HG02763 (cell line): ENCODE results near the gene PSMD5.
A peak's percentile ranks its signal among the peaks of the same experiment; 100 is the strongest.

ENCODE experiments used
- ATAC-seq: cut with Tn5 transposase; IDR thresholded peaks from one replicate; pipeline ENCODE4 v1.9.1; 2021; ENCODE audit warnings: mild to moderate bottlenecking, moderate library complexity; ENCODE audit not compliant: unreplicated experiment

Gene PSMD5

DNA sequence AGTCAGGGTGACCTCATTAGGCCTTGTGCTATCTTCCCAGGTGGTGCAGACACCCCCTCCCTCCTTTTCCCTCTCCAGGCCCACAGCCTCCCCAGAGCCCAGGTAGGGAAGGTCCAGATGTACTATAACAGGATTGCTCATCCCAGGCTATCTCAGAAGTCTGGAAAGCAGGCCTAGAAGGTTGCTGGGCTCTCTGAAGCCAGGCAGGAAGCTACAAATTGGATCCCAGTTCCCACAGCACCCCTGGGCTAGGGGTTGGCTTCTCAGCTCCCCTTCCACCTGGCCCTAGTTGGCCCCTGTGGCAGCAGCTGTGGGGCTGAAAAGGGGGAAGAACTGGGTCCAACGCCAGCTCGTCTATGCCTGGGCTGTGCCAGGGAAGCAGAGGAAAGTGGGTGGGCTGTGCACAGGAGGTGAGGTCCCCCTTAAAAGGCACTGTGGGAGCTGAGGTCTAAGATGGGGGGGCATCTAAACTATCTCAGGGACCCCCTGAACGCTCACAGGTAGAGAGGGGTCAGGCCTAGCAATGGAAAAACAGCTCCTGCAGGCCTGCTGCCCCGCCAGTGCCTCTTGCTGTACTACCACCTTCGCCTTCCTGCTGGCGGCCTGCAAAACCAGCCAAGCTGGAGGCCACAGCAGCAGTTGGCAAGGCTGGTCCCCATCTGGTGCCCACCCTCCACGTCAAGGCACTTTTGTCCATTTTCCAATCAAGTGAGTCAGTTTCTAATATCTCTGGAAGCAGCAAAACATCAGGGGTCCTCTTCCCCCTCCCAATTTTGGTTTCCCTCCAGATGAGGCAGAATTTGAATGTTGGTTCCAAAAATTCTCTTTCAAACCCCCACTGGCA, 13.3 kb upstream of the PSMD5 start:
- no peak for ATAC-seq

- ATAC-seq, result no peak
These were observed 12.0 kb upstream of the PSMD5 start for GRCh38 chr9:120854596-120855327.

DNA sequence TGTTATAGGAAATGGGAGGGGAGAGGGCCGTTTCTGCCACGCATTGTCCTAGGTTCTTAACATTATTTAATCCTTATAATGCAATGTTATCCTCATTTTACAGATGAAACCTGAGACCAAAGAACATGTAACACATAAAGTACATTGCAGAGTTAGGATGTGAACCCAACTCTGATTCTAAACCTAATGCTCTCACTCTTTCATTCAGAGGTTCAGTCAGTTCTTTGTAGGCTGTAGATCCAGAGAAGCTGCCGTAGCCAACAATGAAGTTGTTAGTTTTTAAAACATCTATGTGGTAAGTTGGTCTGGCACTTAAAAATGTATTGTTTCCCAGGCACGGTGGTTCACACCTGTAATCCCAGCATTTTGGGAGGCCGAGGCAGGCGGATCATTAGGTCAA, 10.5 kb upstream of the PSMD5 start:
- ATAC-seq, result no peak

- ATAC-seq, result no peak
These were observed 9.7 kb upstream of the PSMD5 start for GRCh38 chr9:120852240-120853010.

- no peak for ATAC-seq
These were observed 8.7 kb upstream of the PSMD5 start for GRCh38 chr9:120851449-120851848.

GRCh38 chr9:120850315-120850714, 7.6 kb upstream of the PSMD5 start:
- ATAC-seq, result no peak

DNA sequence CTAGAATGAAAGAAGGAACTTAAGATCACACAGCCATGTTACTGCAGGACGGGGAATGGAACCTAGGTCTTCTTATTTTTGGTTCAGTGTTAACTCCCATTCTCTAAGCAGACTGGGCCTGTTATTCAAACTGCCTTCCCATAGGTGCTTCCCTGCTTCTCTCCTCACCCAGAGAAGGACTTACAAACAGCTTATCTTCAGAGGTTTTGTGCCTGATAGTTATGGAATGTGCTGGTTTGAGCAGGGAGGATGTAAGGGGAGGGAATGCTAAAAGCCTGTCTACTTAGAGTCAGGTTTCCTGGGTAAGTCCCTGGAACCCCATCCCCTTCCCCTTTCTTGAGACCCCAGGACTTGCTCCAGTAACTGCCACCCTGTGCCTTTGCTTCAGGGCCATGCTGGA, 4.2 kb upstream of the PSMD5 start:
- ATAC-seq, result no peak

GRCh38 chr9:120846251-120846889, 3.6 kb upstream of the PSMD5 start:
- ATAC-seq, result no peak

GRCh38 chr9:120845255-120845654, 2.5 kb upstream of the PSMD5 start:
- no peak for ATAC-seq

DNA sequence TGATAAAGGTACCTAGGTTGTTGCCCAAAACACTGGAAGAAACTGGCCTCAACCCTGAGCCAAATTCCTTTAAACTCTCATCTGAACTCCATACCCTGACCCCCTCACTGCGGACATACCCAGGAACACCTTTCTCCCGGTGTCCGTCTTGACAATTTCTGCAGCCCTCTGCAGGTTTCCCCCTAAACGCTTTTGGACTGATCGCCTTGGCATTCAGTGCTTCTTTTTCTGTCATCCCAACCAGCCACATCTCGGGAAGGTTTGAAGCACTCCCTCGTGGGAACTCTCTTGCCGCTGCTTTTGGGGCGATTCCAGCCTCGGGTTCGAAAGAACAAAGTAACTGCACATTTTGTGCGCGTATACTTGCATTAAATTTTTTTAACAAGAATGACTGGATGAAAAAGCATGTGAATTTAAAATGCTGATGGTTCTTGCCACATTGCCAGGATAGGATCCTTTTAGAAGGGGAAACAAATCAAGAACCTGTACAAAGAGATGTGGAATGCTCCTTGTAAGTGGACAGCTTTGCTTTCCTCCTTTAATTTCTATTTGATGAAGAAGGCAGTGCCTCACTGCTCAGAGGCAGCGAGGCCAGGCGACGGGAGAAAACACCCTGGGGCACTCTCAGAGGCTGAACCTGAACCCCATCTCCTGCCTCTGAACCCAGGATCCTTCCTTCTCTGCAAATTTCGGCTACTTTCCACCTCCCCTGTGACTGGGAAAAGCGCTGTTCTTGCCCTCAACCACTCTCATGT, 615 bp downstream of the PSMD5 start:
- ATAC-seq, result peak; percentile 7

GRCh38 chr9:120839146-120839545, 3.6 kb downstream of the PSMD5 start:
- ATAC-seq, result no peak

- ATAC-seq, result no peak
These were observed 4.8 kb downstream of the PSMD5 start for GRCh38 chr9:120837921-120838320.

DNA sequence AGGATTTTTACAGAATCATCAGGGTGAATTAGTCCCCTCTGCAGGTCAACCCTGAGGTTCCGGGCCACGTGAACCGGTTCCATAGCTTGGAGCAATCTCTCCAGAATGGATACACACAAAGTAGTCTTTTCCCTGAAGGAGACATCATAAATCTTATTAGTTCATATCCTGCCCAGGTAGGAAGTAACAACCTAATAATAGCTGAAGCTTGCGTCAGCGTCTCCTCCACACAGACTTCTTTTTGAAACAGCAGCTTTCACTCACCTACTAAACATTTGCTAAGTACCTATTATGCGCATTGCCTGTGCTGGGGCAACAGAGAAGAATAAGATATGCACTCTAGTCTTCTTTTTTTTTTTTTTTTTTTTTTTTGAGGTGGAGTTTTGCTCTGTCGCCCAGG, 9.4 kb downstream of the PSMD5 start:
- no peak for ATAC-seq

DNA sequence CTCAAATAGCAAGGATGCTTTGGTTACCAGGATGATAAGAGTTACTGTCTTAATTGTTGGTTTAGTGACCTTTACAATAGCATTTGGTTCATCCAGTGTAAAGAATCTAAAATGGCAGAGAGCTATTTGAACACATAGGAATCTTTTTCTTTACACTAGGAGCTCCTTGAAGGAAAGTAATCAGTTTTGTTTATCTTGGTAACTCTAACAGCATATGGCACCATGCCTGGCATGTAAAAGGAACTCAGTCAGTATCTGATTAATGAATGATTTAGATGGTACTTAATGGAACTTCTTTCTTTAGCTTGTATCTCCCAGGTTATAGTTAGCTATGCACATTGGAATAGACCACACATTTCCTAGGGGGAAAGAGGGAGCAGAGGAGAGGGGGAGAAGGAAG, 9.9 kb downstream of the PSMD5 start:
- no peak for ATAC-seq

- no peak for ATAC-seq
These were observed 11.9 kb downstream of the PSMD5 start for GRCh38 chr9:120830865-120831264.

DNA sequence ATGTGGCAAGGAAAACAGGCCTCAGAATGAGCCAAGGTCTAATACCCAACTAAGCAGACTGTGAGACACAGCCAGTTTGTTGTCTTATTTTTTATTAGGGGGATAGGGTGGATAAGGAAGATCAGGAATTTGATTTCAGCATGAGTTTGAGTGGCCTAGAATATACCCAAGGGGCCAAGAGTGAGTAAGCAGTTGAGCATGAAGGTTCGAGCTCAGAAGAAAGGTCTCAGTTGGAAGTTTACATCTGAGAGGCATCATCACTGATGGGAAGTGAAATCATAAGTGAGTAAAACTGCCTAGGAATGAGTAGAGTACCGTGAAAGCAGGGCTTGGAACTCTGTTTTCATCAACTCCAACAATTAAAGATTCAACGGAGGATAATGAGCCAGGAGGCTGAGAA, 12.6 kb downstream of the PSMD5 start:
- ATAC-seq, result no peak

GRCh38 chr9:120829650-120830049, 13.1 kb downstream of the PSMD5 start:
- ATAC-seq, result no peak

DNA sequence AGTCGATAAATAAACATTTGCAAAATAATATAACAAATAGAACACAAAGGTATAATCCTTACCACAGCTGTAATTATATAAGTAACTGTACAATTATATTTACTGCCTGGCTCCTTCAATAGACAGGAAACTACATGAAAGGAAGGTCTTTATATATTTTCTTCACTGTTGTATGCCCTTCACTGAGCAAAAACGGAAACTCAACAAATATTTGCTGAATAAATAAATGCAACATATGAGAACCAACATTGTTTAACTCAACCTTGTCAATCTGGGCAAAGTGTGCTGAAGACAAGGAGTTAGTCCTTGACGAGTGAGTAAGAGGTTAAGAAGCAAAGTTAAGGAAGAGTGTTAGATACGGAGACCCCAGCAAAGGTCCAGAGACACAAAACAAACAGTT, 22.6 kb downstream of the PSMD5 start:
- ATAC-seq, result no peak

DNA sequence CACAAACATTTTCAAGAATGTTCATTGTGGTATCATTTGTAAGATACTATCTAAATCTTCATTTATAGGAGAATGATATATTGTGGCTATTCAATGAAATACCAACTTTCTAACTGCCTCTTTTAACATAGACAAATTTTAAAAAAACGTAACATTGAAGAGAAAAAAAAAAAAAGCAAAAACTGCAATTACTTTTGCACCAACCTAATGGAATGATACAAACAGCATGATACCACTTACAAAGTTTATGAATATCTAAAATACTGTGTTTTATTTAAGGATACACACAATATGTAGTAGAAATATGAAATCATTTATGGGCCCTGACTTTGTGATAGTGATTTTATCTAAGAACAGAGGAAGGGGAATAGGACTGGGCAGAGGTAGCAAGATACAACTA, 24.1 kb downstream of the PSMD5 start:
- no peak for ATAC-seq

GRCh38 chr9:120815075-120815474, 27.6 kb downstream of the PSMD5 start:
- ATAC-seq, result no peak
